ENCODE data around the gene SYT17.

SYT17 gene

GRCh38 chr16:19133600-19133999 is 34.4 kb upstream of the SYT17 start:
- Mint-ChIP-seq H3K27me3 (peaks cover 4% of the 10 kb centered on the region), H3K27ac (no peak overlapping the region), H3K9me3 (no peaks in the 10 kb centered on the region), H3K36me3 (ENCODE audit: low read depth) (no peaks in the 10 kb centered on the region), H3K4me1 (ENCODE audit: low read depth) (peaks cover 23% of the 10 kb centered on the region), H3K4me3 (no peak overlapping the region)
- DNase-seq: no peak

- Mint-ChIP-seq H3K36me3 (ENCODE audit: low read depth) (no peaks in the 10 kb centered on the region), H3K27ac (no peak overlapping the region)
These were observed 32.7 kb upstream of the SYT17 start for GRCh38 chr16:19135201-19135842.

DNA sequence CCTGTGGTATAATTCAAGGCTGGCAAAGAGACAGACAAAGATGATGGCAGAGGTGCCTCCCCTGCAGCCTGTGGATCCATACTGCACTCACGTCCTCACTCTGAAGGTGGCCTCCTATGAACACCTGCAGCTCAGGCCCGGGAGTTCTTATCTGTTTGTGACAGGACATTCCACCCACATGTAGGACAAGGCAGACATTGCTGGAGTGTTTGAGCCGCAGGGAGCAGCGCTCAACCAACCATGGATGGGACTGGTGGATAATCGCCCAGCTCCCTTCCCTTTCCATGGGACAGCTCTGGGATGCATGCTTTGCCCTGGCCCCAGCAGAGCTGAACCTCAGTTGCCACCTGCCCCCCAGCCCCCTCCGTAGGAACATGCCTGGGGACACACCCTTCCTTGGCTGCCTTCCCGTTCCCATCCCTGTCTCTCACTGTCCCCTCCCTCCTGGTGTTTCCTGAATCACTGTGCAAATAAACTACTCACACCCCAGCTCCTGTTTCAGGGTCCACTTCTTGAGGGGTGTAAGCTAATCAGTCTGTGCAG is 32.1 kb upstream of the SYT17 start:
- Mint-ChIP-seq H3K27me3 (peaks cover 17% of the 10 kb centered on the region), H3K4me3 (no peak overlapping the region), H3K27ac (no peak overlapping the region), H3K4me1 (ENCODE audit: low read depth) (peaks cover 7% of the 10 kb centered on the region), H3K36me3 (ENCODE audit: low read depth) (no peaks in the 10 kb centered on the region), H3K9me3 (no peaks in the 10 kb centered on the region)
- DNase-seq: no peak

More at GRCh38 chr16:19135201-19135842, 32.7 kb upstream of the SYT17 start:
- DNase-seq: no peak
- H3K4me3 Mint-ChIP-seq: no peak overlapping the region
- H3K27me3 Mint-ChIP-seq: peaks cover 11% of the 10 kb centered on the region
- H3K9me3 Mint-ChIP-seq: no peaks in the 10 kb centered on the region
- H3K4me1 Mint-ChIP-seq (ENCODE audit: low read depth): peaks cover 14% of the 10 kb centered on the region

DNA sequence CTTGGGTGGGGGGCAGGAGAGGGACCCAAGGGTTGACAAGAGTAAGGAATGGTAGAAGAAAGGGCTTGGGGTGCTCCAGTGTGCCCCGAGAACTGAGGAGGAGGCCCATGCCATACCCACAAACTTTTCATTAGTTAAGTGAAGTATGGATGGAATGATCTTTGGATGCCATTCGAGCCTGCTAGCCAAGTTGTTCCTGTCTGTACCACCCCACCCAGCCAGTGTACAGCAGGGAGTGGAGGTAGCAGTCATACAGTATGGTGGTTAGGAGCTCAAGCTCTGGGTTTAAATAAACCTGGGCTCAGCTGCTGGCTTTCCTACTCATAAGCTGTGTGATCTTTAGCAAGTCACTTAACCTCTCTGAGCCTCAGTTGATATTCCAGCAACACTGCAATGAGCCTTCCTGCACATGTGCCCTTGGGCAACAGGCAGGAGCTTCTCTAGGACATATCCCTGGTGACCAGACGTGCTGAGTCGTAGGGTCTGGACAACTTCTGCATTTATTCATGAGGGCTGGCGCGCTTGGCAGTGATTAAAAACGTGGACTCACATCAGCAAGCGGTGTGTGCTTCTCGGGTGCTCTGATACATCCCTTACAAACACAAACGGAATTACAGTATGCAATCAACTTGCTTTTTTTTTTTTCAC is 31.4 kb upstream of the SYT17 start:
- Mint-ChIP-seq H3K36me3 (ENCODE audit: low read depth) (no peaks in the 10 kb centered on the region), H3K27ac (no peak overlapping the region), H3K9me3 (no peaks in the 10 kb centered on the region), H3K4me1 (ENCODE audit: low read depth) (peaks cover under 1% of the 10 kb centered on the region), H3K4me3 (no peak overlapping the region), H3K27me3 (peaks cover 21% of the 10 kb centered on the region)
- no peak for DNase-seq

DNA sequence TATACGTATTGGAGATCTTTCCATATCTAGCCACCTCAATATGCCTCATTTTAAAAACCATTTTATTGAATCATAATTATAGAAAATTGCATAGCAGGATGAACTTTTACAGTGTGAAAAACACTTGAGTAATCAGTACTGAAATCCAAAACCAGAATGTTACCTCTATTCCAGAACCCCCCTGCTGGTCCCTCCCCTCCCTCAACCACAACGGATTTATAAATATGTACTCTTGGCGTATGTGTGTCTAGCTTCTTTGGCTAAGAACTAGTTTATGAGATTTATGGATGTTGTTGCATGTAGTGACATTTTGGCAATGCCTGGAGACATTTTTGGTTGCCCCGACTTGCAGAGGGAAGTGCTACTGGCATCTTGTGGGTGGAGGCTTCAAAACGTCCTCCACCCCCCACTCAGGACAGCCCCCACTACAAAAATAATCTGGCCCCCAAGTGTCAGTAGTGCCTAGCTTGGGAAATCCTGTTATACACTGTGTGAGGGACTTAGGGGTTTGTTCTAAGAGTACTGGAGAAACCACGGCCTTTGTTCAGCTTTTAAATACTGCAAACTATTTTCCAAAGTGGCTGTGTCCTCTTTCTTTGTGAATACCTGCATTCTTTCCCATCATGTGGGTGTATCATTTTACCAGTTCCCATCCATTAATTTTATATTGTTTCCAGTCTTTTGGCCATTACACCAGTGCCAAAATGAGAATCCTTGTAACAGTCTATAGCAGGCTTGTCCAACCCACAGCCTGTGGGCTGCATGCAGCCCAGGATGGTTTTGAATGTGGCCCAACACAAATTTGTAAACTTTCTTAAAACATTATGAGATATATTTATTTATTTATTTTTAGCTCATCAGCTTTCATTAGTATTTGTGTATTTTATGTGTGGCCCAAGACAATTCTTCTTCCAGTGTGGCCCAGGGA is 30.6 kb upstream of the SYT17 start:
- Mint-ChIP-seq H3K4me1 (ENCODE audit: low read depth) (no peaks in the 10 kb centered on the region), H3K27me3 (peaks cover 24% of the 10 kb centered on the region), H3K4me3 (no peak overlapping the region), H3K36me3 (ENCODE audit: low read depth) (no peaks in the 10 kb centered on the region), H3K27ac (no peak overlapping the region), H3K9me3 (no peaks in the 10 kb centered on the region)
- DNase-seq: no peak

DNA sequence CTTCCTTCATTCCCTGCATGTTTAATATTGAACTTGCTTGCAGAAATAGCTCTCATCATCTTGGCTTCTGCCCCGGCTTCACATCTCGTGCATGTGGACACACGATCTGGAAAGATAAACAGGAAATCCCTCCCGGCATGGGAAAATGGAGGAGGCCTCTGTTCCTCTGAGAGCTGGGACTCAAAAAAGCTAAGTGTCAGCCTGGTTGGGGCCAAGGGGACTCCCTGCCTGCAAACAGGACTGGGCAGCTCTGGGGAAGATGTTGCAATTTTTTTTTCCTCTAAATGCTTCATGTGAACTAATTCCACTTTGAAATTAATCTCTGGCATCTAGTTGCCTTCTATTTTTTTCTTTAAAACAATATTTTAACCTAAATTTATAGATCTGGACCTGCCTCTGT is 29.4 kb upstream of the SYT17 start:
- Mint-ChIP-seq H3K4me1 (ENCODE audit: low read depth) (no peaks in the 10 kb centered on the region), H3K36me3 (ENCODE audit: low read depth) (no peaks in the 10 kb centered on the region), H3K4me3 (no peak overlapping the region), H3K27ac (no peak overlapping the region), H3K9me3 (no peaks in the 10 kb centered on the region), H3K27me3 (peaks cover 29% of the 10 kb centered on the region)
- DNase-seq: no peak

GRCh38 chr16:19139436-19140091 is 28.5 kb upstream of the SYT17 start:
- Mint-ChIP-seq H3K27me3 (peaks cover 32% of the 10 kb centered on the region), H3K9me3 (no peaks in the 10 kb centered on the region), H3K36me3 (ENCODE audit: low read depth) (no peaks in the 10 kb centered on the region), H3K4me3 (no peak overlapping the region), H3K27ac (no peak overlapping the region), H3K4me1 (ENCODE audit: low read depth) (no peaks in the 10 kb centered on the region)
- no peak for DNase-seq

GRCh38 chr16:19140396-19140795 is 27.6 kb upstream of the SYT17 start:
- Mint-ChIP-seq H3K4me3 (no peak overlapping the region), H3K9me3 (no peaks in the 10 kb centered on the region), H3K27me3 (peaks cover 33% of the 10 kb centered on the region), H3K27ac (no peak overlapping the region), H3K36me3 (ENCODE audit: low read depth) (no peaks in the 10 kb centered on the region), H3K4me1 (ENCODE audit: low read depth) (no peaks in the 10 kb centered on the region)
- no peak for DNase-seq

DNA sequence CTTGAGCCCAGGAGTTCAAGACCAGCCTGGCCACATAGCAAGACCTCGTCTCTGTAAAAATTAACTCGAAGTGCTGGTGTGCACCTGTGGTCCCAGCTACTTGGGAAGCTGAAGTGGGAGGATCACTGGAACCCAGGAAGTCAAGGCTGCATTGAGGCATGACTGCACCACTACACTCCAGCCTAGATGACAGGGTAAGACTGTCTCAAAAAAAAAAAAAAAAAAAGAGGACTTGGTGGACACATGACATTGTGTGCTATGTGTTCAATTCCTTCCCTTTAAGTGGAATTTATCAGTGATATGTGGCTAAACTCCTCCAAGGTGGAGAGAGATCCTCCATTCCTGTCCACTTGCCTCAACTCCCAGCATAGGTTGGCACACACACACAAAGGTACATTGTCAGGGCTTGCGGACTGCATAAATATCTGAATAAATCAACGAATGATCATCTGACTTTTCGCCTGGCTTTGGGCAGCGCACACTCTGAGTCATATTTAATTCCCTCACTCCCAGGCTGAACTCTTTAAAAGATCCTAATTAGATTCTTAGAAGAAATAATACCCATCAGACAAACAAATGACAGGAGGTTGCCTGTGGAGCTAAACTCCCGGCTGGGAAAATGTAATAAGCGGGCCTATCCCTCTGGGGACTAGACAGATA is 25.0 kb upstream of the SYT17 start:
- Mint-ChIP-seq H3K4me3 (no peak overlapping the region), H3K27me3 (peaks cover 47% of the 10 kb centered on the region), H3K4me1 (ENCODE audit: low read depth) (no peaks in the 10 kb centered on the region), H3K36me3 (ENCODE audit: low read depth) (no peaks in the 10 kb centered on the region), H3K9me3 (peaks cover 3% of the 10 kb centered on the region), H3K27ac (no peak overlapping the region)
- no peak for DNase-seq

DNA sequence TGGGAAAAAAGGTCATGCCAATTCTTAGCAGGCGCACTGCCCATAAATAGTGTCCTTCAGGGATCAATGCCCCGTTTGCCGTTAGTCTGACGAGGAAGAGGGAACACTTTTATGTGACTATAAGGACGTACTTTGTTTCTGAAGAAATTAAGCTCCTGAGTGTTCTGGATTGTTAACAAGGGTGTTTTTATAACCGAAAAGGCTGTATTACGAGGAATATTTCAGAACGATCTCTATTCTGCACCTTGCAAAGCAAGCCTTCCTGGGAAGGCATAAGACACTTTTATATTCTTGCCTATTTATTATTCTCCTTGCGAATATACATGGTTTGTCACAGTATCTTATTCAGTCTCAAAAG is 24.5 kb upstream of the SYT17 start:
- H3K4me1 Mint-ChIP-seq (ENCODE audit: low read depth): no peaks in the 10 kb centered on the region
- peaks cover 50% of the 10 kb centered on the region for H3K27me3 Mint-ChIP-seq
- H3K4me3 Mint-ChIP-seq: no peak overlapping the region
- H3K27ac Mint-ChIP-seq: no peak overlapping the region
- no peak for DNase-seq
- no peaks in the 10 kb centered on the region for H3K36me3 Mint-ChIP-seq (ENCODE audit: low read depth)
- peaks cover 7% of the 10 kb centered on the region for H3K9me3 Mint-ChIP-seq

DNA sequence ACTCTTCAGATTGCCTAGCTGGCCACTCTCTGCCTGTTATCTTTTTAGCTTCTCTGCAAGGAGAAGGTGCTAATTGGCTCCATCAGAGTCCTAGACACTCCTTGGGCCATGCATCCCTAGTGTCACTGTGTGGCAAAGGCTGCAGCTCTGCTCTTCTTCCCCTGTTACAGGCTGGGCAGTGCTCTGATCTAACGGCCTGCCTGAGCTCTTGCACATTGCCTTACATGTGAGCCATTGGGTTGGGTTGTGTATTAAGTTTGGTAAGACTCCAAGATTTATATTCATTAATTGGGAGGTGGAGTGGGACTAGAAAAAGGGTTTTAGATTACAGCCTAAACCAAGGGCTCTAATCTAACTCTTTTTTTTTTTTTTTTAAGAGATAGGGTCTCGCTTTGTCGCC is 23.0 kb upstream of the SYT17 start:
- peaks cover 10% of the 10 kb centered on the region for H3K9me3 Mint-ChIP-seq
- H3K27ac Mint-ChIP-seq: no peak overlapping the region
- H3K27me3 Mint-ChIP-seq: peaks cover 55% of the 10 kb centered on the region
- no peaks in the 10 kb centered on the region for H3K4me1 Mint-ChIP-seq (ENCODE audit: low read depth)
- H3K36me3 Mint-ChIP-seq (ENCODE audit: low read depth): no peaks in the 10 kb centered on the region
- no peak for DNase-seq
- H3K4me3 Mint-ChIP-seq: no peak overlapping the region

GRCh38 chr16:19147126-19147525 is 20.9 kb upstream of the SYT17 start:
- Mint-ChIP-seq H3K27me3 (peaks cover 52% of the 10 kb centered on the region), H3K36me3 (ENCODE audit: low read depth) (no peaks in the 10 kb centered on the region), H3K4me3 (no peak overlapping the region), H3K9me3 (peaks cover 10% of the 10 kb centered on the region), H3K27ac (no peak overlapping the region), H3K4me1 (ENCODE audit: low read depth) (no peaks in the 10 kb centered on the region)
- DNase-seq: no peak

GRCh38 chr16:19147627-19148026 is 20.4 kb upstream of the SYT17 start:
- Mint-ChIP-seq H3K27ac (no peak overlapping the region), H3K4me1 (ENCODE audit: low read depth) (no peaks in the 10 kb centered on the region)
- DNase-seq: no peak

GRCh38 chr16:19148189-19148588 is 19.9 kb upstream of the SYT17 start:
- H3K9me3 Mint-ChIP-seq: peaks cover 10% of the 10 kb centered on the region
- H3K4me1 Mint-ChIP-seq (ENCODE audit: low read depth): no peaks in the 10 kb centered on the region
- no peak overlapping the region for H3K27ac Mint-ChIP-seq
- DNase-seq: no peak
- H3K27me3 Mint-ChIP-seq: peaks cover 52% of the 10 kb centered on the region
- no peaks in the 10 kb centered on the region for H3K36me3 Mint-ChIP-seq (ENCODE audit: low read depth)
- no peak overlapping the region for H3K4me3 Mint-ChIP-seq

More at GRCh38 chr16:19147627-19148026, 20.4 kb upstream of the SYT17 start:
- Mint-ChIP-seq H3K4me3 (no peak overlapping the region), H3K36me3 (ENCODE audit: low read depth) (no peaks in the 10 kb centered on the region), H3K9me3 (peaks cover 10% of the 10 kb centered on the region), H3K27me3 (peaks cover 52% of the 10 kb centered on the region)
